Neural progenitor cell (in vitro differentiated cells): ENCODE measurements around the gene WNT3A. TPM values are rescaled to one million over a fixed set of nuclear protein-coding genes. Genes with fewer than 3 reads are reported as not detected.

Experiments
- DNase-seq: peaks from one replicate; pipeline ENCODE4 v3.0.0-alpha.2; 2016; ENCODE audit warnings: low spot score
- H2AFZ ChIP-seq: fragments of 200-600 bp; sonication (generic); replicated peaks from 2 replicates; pipeline ENCODE4 v1.6.1; 2016; ENCODE audit warnings: antibody characterized with exemption
- H3F3A ChIP-seq: fragments of 200-600 bp; sonication (generic); 2 replicates; pipeline ENCODE4 v1.6.1; 2016; ENCODE audit warnings: antibody characterized with exemption, low read depth
- H3K27ac ChIP-seq: fragments of 200-600 bp; sonication (generic); 2 replicates; pipeline ENCODE4 v1.5.1; 2016; ENCODE audit warnings: mild to moderate bottlenecking
- H3K27me3 ChIP-seq: fragments of 200-600 bp; sonication (generic); 2 replicates; pipeline ENCODE4 v1.6.1; 2016; ENCODE audit warnings: mild to moderate bottlenecking, moderate library complexity
- H3K36me3 ChIP-seq: fragments of 200-600 bp; sonication (generic); 2 replicates; pipeline ENCODE4 v1.5.1; 2016
- H3K4me1 ChIP-seq: fragments of 200-600 bp; sonication (generic); 2 replicates; pipeline ENCODE4 v1.6.1; 2016; ENCODE audit warnings: mixed run types
- H3K4me2 ChIP-seq: fragments of 200-600 bp; sonication (generic); 2 replicates; pipeline ENCODE4 v1.6.1; 2016
- H3K4me3 ChIP-seq: fragments of 200-600 bp; sonication (generic); 2 replicates; pipeline ENCODE4 v1.5.1; 2016
- H3K79me2 ChIP-seq: fragments of 200-600 bp; sonication (generic); 2 replicates; pipeline ENCODE4 v1.6.1; 2016; ENCODE audit warnings: low read depth
- H3K9ac ChIP-seq: fragments of 200-600 bp; sonication (generic); 2 replicates; pipeline ENCODE4 v1.6.1; 2016
- H3K9me3 ChIP-seq: fragments of 200-600 bp; sonication (generic); 2 replicates; pipeline ENCODE4 v1.5.1; 2016; ENCODE audit warnings: low read depth
- H4K20me1 ChIP-seq: fragments of 200-600 bp; sonication (generic); 2 replicates; pipeline ENCODE4 v1.6.1; 2016; ENCODE audit warnings: low read depth
- H3K27ac Mint-ChIP-seq: 3 replicates; pipeline ENCODE4 v1.8.0; 2021; ENCODE audit warnings: mixed read lengths
- H3K27me3 Mint-ChIP-seq: 2 replicates; pipeline ENCODE4 v1.8.0; 2022; ENCODE audit warnings: low read depth, mild to moderate bottlenecking, inconsistent platforms, moderate library complexity, mixed read lengths; ENCODE audit not compliant: insufficient read depth
- H3K36me3 Mint-ChIP-seq: 3 replicates; pipeline ENCODE4 v1.8.0; 2021; ENCODE audit warnings: mixed read lengths
- H3K4me1 Mint-ChIP-seq: 3 replicates; pipeline ENCODE4 v1.8.0; 2021; ENCODE audit warnings: mixed read lengths
- H3K4me3 Mint-ChIP-seq: 3 replicates; pipeline ENCODE4 v1.8.0; 2021; ENCODE audit warnings: mild to moderate bottlenecking, moderate library complexity, mixed read lengths
- H3K9me3 Mint-ChIP-seq: 3 replicates; pipeline ENCODE4 v1.8.0; 2020; ENCODE audit warnings: mixed read lengths
- EZH2 ChIP-seq: fragments of 200-600 bp; sonication (generic); IDR thresholded peaks from 2 replicates; pipeline ENCODE4 v1.6.1; 2017; ENCODE audit warnings: antibody characterized with exemption, mild to moderate bottlenecking, moderate library complexity
- EZH2phosphoT487 ChIP-seq: fragments of 200-600 bp; sonication (generic); IDR thresholded peaks from 2 replicates; pipeline ENCODE4 v1.6.1; 2017; ENCODE audit warnings: antibody characterized with exemption
- total RNA-seq: library from RNA; depleted of rRNA; stranded (reverse); fragments of >200 nt; gene quantifications from 2 replicates; pipeline ENCODE4 v1.2.3, GENCODE V29; 2015; ENCODE audit warnings: low replicate concordance
- TF ChIP-seq, protein P1 (sequence below): fragments of 200-600 bp; sonication (generic); IDR thresholded peaks from 2 replicates; pipeline ENCODE4 v1.5.1; 2017; ENCODE audit warnings: antibody characterized with exemption, mild to moderate bottlenecking

WNT3A gene
- total RNA-seq, 1 donor from 2014 or later, result not detected

GRCh38 chr1:228005511-228006033 lies 1.2 kb upstream of the WNT3A start:
- no peak for DNase-seq
- peaks cover 63% of the 10 kb centered on the region for H4K20me1 ChIP-seq
- Mint-ChIP-seq H3K4me1 (peaks cover 66% of the 10 kb centered on the region), H3K27ac (no peak overlapping the region), H3K36me3 (no peaks in the 10 kb centered on the region), H3K9me3 (no peaks in the 10 kb centered on the region), H3K27me3 (peaks cover 41% of the 10 kb centered on the region), H3K4me3 (peak overlapping the region; percentile 79)
- H3F3A ChIP-seq, result peaks cover 4% of the 10 kb centered on the region
- H3K79me2 ChIP-seq, result no peaks in the 10 kb centered on the region
- peaks cover 17% of the 10 kb centered on the region for H3K4me1 ChIP-seq
- no peak overlapping the region for H3K4me3 ChIP-seq
- peaks cover 99% of the 10 kb centered on the region for H3K27me3 ChIP-seq
- H3K36me3 ChIP-seq, result no peaks in the 10 kb centered on the region
- H2AFZ ChIP-seq, result no peak overlapping the region
- H3K27ac ChIP-seq, result no peak overlapping the region
- H3K9me3 ChIP-seq, result no peaks in the 10 kb centered on the region
- peak overlapping the region; percentile 53 for H3K4me2 ChIP-seq
- no peak for TF ChIP-seq EZH2phosphoT487
- peak; percentile 94 for TF ChIP-seq EZH2
- TF ChIP-seq, protein P1, sequence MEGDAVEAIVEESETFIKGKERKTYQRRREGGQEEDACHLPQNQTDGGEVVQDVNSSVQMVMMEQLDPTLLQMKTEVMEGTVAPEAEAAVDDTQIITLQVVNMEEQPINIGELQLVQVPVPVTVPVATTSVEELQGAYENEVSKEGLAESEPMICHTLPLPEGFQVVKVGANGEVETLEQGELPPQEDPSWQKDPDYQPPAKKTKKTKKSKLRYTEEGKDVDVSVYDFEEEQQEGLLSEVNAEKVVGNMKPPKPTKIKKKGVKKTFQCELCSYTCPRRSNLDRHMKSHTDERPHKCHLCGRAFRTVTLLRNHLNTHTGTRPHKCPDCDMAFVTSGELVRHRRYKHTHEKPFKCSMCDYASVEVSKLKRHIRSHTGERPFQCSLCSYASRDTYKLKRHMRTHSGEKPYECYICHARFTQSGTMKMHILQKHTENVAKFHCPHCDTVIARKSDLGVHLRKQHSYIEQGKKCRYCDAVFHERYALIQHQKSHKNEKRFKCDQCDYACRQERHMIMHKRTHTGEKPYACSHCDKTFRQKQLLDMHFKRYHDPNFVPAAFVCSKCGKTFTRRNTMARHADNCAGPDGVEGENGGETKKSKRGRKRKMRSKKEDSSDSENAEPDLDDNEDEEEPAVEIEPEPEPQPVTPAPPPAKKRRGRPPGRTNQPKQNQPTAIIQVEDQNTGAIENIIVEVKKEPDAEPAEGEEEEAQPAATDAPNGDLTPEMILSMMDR, result no peak
- no peak overlapping the region for H3K9ac ChIP-seq

DNA sequence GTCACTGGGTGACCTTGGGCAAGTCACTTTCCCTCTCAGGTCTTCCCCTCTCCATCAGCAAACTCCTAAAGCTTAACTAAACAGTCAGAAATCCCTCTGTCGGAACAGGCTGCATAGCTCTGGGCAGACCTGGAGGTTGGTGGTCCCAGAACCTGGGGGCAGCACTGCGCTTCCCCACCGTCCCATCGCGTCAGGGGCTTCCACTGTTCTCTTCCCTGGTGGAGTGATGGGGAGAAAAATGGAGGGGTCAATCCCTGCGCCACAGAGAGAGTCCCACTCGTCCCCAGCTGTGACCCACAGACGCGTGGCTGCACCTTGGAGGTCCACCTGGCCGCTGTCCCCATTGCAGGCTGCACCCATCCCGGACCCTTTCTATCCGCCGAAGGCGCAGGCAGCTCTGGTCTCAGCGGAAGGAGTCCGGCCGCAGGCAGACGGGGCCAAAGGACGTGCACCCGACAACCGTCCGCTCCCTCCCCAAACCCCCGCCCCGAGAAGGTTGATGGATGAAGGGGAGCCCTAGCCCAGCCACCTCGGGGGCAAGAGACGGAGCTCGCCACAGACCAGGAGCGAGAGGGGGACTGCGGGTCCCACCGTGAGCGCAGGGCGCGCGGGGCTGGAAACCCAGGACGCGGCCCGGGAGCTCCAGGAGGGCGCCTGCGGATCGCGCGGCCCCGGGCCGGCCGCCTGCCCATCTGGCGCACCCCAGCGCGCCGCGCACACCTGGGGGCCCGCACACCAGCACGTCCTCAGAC lies 588 bp upstream of the WNT3A start:
- H4K20me1 ChIP-seq, result peaks cover 67% of the 10 kb centered on the region
- Mint-ChIP-seq H3K4me1 (peaks cover 71% of the 10 kb centered on the region), H3K27ac (no peak overlapping the region), H3K9me3 (no peaks in the 10 kb centered on the region), H3K36me3 (no peaks in the 10 kb centered on the region), H3K27me3 (peaks cover 43% of the 10 kb centered on the region), H3K4me3 (peak overlapping the region; percentile 79)
- no peaks in the 10 kb centered on the region for H3K36me3 ChIP-seq
- H3K9ac ChIP-seq, result no peak overlapping the region
- TF ChIP-seq EZH2, result peak; percentile 81
- TF ChIP-seq, protein P1, result no peak
- TF ChIP-seq EZH2phosphoT487, result peak; percentile 89
- peaks cover 99% of the 10 kb centered on the region for H3K27me3 ChIP-seq
- no peaks in the 10 kb centered on the region for H3K9me3 ChIP-seq
- H2AFZ ChIP-seq, result no peak overlapping the region
- H3K79me2 ChIP-seq, result no peaks in the 10 kb centered on the region
- peaks cover 4% of the 10 kb centered on the region for H3F3A ChIP-seq
- peak overlapping the region; percentile 73 for H3K4me2 ChIP-seq
- peaks cover 17% of the 10 kb centered on the region for H3K4me1 ChIP-seq
- H3K27ac ChIP-seq, result no peak overlapping the region
- H3K4me3 ChIP-seq, result peak overlapping the region; percentile 37
- no peak for DNase-seq

GRCh38 chr1:228007049-228007800 lies 427 bp downstream of the WNT3A start:
- H3K27me3 ChIP-seq, result peaks cover 99% of the 10 kb centered on the region
- H3K36me3 Mint-ChIP-seq, result no peaks in the 10 kb centered on the region
- peak overlapping the region; percentile 41 for H3K4me3 ChIP-seq
- H3K36me3 ChIP-seq, result no peaks in the 10 kb centered on the region
- H3K9ac ChIP-seq, result no peak overlapping the region
- peak overlapping the region; percentile 89 for H3K27ac Mint-ChIP-seq
- H3K79me2 ChIP-seq, result no peaks in the 10 kb centered on the region
- peak overlapping the region; percentile 76 for H2AFZ ChIP-seq
- peak overlapping the region; percentile 75 for H3K4me2 ChIP-seq
- H3K4me1 Mint-ChIP-seq, result peaks cover 65% of the 10 kb centered on the region
- peaks cover 43% of the 10 kb centered on the region for H3K27me3 Mint-ChIP-seq
- H3K9me3 ChIP-seq, result no peaks in the 10 kb centered on the region
- H3K4me1 ChIP-seq, result peaks cover 17% of the 10 kb centered on the region
- no peak overlapping the region for H3K27ac ChIP-seq
- TF ChIP-seq EZH2 (peak; percentile 88), EZH2phosphoT487 (peak; percentile 94)
- TF ChIP-seq, protein P1, result no peak
- peaks cover 4% of the 10 kb centered on the region for H3F3A ChIP-seq
- DNase-seq, result peak; percentile 54
- H3K9me3 Mint-ChIP-seq, result no peaks in the 10 kb centered on the region
- peak overlapping the region; percentile 90 for H3K4me3 Mint-ChIP-seq
- peaks cover 67% of the 10 kb centered on the region for H4K20me1 ChIP-seq
